HG02840 (cell line): ENCODE measurements around the gene GPATCH2L.

Experiments
- ATAC-seq: cut with Tn5 transposase; IDR thresholded peaks from one replicate; pipeline ENCODE4 v1.9.1; 2021; ENCODE audit warnings: mild to moderate bottlenecking, moderate library complexity, moderate number of reproducible peaks; ENCODE audit not compliant: unreplicated experiment, low FRiP score

GPATCH2L gene

DNA sequence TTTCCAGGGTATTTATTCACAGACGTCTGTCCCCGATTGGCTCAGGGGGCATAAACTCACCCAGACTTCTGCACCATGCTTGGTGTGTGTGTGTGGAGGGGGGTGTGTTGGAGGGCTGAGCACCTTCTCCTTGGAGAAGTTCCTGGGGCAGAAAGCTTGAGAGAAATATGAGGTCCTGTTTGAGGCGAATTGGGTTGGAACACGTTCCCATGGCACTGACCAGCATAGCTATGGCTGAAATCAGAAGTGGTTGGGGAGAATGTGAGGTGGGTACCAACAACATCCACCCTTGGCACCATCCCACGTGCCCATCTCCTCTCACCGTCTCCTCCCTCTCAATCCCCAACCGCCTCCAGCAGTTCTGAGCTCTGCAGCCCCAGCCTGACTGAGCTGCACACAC lies 16.0 kb upstream of the GPATCH2L start:
- no peak for ATAC-seq

DNA sequence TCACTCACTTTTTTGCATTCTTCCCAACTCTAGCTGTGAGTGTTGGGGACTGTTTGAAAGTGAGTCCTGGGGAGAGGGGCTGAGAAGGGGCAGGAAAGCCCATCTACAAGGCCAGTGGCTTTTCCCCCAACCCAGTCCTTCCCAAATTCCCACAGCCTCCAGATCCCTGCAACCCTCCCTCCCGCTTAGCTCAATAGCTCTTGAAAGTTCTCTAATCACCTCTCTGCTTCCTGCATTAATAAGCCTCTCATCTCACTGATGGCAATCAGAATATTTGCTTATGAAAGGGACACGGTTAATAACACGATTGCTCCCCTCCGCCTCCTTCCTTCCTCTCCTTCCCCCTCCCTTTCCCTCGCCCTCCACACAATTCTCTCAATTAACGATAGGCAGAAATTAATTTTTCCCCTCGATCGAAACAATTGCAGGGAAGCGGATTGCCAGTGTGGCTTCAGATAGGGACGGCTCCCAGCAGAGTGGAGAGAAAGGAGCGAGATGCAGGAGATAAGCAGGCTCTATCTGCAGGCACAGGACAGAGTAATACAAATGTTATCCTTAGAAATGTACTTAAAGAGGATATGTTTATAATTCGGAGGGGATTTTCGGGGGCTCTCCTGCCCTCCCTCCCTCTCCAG lies 15.1 kb upstream of the GPATCH2L start:
- no peak for ATAC-seq

DNA sequence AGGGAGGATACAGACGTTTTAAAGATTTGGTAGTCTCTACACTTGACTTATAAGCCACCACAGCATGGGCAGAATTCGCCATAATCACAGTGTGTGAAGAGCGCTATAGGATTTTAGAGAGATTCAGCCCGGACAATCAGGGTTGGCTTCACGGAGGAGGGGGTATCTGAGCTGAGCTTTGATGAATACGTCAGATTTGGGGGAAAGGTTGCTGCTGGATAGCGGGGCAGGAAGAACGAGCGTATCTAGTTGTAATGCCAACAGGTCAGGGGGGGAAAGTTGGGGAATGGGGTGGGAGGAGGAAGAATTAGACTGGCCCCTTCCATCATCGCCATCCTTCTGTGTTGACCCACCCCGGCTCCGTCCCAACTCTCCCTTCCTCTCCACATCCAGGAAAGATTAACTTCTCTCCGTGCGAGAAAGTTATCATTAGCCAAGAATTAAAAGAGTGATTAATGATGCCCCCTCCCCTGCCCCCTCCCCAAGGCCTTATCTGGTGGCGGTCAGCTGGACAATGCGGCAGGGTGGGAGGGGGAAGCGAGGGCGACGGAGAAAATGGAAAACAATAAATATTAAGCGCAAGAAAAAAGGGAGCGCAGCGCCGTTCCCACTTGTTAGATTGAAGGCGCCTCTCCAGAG lies 13.5 kb upstream of the GPATCH2L start:
- no peak for ATAC-seq

DNA sequence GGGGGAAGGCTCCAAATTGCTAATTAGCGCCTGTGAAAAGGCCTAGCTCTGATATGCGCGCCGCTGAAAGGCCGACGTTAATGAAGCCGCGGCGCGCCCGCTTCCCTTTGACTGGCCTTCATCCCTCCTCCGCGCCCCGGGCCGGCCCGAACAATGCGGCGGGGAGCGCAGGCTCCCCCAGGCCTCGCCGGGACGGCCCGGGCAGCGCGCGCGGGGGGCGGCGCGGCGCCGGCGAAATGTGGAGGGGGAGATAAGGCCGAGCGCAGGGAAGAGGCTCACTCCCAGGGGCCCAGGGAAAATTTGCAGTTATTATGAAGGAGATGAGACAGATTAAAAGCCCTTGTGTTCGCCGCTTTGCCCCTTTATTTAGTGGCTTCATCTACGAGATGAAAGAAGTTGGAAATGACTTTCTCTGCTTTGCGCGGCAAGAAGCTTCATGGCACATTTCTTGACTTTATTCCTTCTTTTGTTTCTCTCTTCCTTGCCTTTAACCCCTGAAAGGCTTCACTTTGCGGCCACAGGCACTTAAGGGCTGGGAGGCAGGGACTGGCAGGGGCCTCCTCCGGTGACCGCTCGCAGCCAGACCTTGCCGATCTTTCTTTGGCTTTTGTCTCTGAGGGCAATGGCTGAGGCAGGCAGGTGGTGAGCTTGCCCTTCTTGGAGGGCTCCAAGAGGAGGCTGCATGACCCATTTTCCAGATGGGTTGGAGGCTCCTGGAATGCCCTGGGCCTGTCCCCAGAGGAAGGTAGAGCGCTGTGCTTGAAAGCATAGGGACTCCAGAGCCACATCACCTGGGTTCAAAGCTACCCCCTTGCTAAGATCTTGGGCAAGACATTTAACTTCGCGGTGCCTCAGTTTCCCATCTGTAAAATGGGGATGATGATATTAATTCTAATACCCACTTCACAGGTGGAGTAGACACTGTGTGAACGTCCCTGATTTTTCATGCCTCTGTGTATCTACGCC lies 12.7 kb upstream of the GPATCH2L start:
- ATAC-seq: no peak

DNA sequence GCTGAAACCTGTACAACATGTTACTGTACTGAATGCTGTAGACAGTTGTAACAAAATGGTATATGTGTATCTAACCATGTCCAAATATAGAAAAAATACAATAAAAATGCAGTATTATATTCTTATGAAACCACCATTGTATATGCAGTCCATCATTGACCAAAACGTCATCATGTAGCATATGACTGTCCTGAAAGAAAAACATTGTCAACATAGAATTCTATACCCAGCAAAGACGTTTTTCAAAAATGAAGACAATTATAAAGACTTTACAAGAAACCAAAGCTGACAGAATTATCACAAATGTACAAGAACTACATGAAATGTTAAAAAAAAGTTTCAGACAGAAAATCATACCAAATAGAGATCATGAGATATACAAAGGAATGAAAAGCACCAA lies 8.1 kb upstream of the GPATCH2L start:
- ATAC-seq: no peak

DNA sequence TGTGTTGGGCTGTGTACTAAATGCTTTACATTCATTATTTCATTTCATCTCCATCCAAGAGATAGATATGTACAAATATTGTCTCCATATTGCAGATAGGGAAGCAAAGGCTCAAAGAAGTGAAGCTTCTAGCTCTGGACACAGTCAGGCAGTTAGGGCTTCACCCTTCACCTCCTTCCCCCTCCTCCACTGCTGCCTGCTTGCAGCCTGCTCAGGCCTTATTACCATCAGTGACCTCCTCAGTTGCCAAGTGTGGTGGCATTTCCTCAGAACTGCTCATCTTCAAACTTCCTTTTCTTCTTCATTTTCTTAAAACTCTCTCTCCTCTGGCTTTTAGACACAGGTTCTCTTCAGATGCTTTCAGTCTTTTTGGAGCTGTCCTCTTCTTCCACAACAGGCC lies 4.7 kb upstream of the GPATCH2L start:
- no peak for ATAC-seq

DNA sequence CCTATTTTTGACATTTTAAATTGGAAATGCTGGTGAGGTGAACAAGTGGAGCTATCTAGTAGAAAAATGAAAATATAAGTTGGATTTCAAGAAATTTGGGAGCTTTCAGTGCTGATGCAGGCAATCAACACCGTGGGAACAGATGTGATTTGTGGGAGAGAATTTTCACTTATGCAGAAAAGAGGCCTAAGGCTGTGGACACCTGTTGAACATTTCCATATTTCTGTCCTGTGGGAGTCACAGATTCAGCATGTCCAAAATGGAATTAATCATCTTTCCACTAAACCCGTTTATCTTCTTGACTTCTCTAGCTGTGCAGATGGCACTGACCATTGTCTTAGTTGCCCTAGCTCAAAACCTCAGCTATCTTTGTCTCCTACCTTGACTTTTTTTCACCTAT lies 2.5 kb upstream of the GPATCH2L start:
- ATAC-seq: no peak

DNA sequence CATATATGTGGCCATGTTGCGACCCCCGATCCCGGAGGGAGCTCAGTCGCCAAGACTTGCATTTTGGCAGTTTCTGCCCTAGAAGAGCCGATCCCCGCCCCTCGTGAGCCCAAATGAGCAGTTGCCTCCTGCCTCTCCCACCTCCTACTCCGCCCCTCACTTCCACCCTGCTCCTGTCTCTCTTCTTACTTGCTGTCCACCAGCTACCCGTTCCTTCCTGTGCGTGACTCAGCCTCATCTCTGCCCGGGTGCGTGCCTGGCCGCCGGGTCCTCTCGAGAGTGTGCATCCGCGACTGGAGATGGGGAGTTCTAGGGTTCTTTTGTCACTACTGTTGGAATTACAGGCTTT lies 585 bp downstream of the GPATCH2L start:
- peak; percentile 52 for ATAC-seq

DNA sequence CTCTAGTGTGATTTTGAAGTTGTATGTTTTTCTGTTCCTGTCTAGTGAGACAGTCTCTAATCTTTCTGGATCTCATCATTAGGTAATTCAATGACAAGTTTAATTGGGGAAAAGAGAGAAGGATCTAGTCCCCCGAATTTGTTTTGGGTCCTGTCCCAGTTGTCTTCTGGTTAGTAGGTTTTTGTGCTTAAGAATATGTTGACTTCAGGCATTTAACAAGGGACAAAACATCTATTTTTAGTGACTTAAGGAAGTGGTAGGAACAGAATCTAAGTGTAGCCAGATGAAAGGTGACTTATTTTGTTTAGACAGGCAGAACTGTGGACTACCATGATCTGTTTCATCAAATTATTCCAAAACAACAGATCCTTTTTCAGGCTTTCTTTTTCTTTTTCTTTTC lies 2.2 kb downstream of the GPATCH2L start:
- ATAC-seq: no peak

DNA sequence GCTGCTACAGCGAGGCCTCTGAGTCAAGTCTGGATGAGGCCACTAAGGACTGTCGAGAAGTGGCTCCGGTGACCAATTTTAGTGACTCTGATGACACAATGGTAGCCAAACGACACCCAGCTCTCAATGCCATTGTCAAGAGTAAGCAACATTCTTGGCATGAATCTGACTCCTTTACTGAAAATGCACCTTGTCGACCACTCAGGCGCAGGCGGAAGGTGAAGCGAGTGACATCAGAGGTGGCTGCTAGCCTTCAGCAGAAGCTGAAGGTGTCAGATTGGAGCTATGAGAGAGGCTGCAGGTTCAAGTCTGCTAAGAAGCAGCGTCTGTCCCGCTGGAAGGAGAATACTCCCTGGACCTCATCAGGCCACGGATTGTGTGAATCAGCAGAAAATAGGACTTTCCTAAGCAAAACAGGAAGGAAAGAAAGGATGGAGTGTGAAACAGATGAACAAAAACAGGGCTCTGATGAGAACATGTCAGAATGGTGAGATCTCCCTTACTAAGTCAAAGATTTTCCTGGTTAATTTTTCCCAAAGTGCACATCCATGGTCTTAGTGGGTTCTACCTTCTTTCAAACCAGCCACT lies 2.9 kb downstream of the GPATCH2L start:
- ATAC-seq: no peak

DNA sequence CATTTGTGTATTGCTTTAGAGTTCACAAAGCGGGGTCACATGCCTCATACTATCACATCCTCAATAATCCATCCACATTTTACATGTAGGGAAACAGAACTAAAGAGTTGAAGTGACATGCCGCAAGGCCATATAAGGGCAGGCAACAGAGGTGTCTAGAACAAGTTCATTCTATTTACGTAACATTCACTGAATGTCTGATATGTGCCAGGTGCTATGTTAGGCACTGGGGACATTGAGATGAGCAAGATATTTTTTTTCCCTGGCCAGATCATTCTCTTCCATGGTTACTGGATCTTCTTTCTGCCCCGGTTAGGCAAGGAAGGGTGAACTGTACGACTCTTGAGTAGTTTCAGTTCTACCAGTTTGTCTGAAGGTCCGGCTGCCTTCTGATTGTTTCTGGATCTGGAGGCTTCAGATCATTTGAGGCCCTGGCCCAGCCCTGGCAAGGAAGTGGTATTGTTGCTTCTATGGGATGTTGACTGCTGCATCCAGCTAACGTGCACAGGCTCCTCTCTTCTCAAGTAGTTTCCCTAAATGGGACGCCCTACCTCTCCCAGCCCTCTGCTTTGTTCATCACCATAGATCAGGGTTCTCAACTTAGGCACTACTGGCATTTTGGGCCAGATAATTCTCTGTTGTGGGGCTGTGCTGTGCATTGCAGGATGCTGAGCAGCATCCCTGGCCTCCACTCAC lies 12.1 kb downstream of the GPATCH2L start:
- ATAC-seq: no peak

DNA sequence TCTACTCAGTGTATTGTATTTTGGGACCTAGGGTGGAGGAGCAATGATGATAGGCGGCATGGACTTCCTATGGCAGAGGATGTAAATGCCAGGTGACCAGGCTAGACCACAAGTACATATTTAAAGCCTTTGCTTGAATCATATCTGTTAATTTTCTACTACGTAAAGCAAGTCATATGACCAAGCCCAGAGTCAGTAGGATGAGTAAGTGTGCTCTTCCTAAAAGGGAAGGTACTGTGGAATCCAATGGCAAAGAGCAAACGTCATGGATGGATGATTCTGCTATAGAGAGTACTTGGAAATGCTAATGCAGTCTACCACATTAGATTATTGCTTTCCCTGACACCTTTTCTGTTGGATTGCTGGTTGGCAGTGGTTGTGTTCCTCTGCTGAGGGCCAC lies 16.8 kb downstream of the GPATCH2L start:
- no peak for ATAC-seq

DNA sequence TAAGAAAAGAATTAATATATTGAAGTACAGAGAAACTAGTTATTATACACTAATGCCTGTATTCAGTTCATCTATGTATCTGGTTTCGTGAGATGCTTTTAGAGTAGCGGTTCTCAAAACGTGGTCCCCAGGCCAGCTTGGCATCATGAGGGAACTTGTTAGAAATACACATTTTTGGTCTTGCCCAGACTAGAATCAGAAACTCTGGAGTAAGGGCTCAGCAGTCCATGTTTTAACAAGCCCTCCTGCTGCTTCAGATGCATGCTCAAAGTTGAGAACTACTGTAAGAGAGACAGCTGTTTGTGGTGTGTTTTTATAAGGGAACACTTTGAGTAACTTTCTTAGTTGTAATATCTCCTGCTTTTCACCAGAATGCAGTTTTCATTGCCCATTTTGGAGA lies 18.1 kb downstream of the GPATCH2L start:
- no peak for ATAC-seq

DNA sequence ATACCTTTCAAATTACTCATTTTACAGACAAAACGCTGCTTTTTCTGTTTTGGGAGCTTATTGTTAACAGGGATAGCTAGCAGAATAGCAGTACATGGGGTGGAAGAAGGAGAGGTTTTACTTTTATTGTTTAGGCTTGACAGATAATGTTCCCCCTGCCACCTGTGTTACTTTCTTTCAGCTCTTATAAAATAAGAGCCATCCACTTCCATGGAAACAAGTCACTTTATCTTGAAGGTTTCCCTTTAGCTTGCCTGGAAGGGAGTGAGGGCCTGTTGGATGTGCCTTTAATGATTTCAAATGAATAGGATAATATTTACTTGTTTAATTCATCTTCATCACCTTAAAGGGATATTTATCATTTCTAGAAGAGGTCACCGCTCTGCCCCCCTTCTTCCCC lies 23.3 kb downstream of the GPATCH2L start:
- no peak for ATAC-seq

DNA sequence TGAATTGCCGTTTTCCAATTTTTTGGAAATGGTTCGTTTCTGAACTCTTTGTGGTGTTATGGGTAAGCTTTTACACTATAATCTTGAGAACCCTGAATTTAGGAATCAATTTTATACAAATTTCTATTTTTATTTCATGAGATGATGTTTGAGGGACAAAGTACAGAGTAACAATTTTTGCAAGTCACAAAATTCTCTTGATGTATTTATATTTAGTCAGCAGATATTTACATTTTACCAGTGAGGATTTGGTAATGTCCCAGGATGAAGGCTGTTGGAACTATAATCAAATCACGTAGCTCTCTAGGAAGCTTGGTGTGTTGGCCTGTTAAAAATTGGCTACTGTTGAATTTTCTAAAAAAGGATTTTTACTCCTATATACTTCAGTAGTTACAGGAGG lies 24.2 kb downstream of the GPATCH2L start:
- no peak for ATAC-seq

DNA sequence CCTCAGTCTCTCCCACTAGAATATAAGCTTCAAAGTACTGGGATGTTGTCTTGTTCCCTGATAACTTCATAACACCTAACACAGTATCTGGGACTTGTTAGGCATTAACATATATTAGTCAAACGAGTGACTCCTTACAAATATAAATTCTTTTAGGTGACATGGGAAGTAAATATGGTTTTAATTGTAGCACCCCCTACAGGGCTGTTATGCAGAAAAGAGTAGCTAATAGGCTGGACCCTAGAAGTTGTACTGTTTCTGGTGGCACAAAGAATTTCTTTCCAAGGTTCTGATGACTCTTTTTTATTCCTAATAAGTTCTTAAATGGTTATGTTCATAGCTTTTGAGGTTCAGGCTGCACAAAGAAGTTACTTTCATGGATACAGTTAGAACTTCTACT lies 29.8 kb downstream of the GPATCH2L start:
- no peak for ATAC-seq

DNA sequence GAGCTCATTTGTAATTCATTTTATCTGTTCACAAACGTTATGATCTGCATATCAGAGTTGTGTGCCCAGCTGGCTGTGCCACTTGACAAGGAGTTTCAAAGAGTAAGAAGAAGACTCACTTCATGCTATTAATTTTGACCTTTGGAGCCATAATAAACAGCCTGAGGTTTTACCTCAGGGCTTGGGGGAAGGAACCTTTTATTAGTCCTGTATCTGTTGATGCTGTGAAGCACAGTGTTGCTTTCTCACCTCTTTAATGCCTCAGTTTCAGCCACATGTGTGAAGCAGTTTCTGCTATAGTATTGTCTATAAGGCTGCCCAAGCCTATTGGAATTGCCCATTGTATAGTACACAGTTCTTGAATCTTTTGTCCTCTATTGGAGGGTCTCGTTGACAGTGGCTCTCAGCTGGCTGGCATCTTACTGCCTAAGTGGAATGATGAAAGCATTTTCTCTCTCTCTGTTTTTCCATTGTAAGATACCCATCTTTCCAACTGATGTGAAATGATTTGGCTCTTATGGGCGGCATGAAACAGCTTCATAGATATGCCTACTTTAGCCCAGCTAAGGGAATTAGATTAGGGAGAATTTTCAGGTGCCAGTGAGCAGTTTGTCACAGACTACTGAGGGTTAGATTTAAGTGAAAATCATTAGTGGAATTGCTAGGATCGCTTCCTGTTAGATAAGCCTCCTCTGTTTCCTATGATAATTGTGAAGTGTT lies 34.7 kb downstream of the GPATCH2L start:
- no peak for ATAC-seq

DNA sequence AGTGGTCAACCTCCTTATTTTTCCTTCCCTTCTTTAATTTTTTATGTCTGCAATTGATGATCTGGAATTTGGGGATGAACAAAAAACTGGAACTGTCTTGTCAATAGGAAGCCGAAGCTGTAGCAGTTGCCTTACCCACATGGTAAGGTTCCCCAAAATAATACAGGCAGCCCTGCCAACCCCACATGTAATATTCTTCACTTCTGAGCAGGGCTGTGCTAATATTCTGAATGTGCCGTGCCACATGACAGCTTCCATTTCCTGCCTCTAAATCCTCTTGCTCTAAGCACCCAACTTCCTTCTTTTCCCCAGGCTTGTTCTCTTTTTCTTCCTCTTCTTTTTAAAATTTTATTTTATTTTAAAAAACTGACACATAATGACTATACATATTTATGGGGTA lies 39.6 kb downstream of the GPATCH2L start:
- no peak for ATAC-seq

DNA sequence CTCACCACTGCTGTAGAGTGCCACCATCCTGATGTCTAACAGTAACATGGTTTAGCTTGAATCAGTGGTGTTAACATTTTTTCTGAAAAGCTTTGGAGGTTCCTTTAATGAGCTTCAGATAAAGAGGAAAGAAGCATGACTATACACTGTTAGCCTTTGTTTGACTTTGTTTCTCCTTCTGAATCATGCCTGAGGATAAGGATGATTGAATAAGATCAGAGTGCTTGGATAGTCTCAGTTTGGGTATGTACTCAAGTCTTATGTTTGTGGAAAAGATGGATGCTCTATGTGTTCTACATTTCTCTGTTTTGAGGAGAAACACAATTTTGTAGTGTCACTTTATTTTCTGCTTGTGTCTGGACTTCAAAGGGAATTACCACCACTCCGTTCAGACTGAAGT lies 42.0 kb downstream of the GPATCH2L start:
- no peak for ATAC-seq

DNA sequence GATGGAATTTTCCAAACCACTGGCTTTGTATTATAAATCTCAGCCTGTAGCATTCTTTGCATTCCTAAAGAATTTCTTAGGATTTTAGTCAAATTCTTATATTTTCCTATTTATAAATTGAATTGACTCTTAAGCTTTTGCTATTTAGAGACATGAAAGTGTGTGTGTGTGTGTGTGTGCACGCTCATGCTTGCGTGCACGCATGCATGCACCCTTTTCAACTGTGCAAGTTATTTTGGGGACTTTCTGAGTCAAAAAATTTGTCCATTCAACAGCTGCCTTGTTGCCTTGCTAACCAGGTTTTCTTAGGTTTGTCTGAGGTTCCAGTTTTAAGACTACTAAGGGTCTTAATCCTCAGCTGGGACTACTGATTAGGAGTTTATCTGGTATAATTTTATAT lies 42.6 kb downstream of the GPATCH2L start:
- no peak for ATAC-seq
